ENCODE results near the gene PHETA2. TPM values are rescaled to one million over a fixed set of nuclear protein-coding genes. Genes with fewer than 3 reads are reported as not detected.
"Not testable (repeated sequence)": the region's sequence is repeated elsewhere in the genome, so short reads cannot be mapped to it uniquely, and the experiment has no call there.

PHETA2 gene
- total RNA-seq, 1 experiment from 2014 or later = not detected

- no TSS peak for BruUV-seq (replicated peaks)
- ChIA-PET POLR2A (interaction anchor here (0.6 to 4.3 kb wide), 17 partner anchors 9 to 546 kb away, joined by 3 to 142 read pairs (median 4); partner anchors contain the start of genes NAGA, SMDT1 and SREBF2), CTCF (interaction anchor here (0.6 to 2.6 kb wide), 37 partner anchors 10 to 829 kb away, joined by 3 to 15 read pairs (median 4); no protein-coding TSS in a partner anchor)
- no peaks in the 10 kb centered on the region for H3K27me3 Mint-ChIP-seq (ENCODE audit: insufficient read depth, unreplicated experiment)
- peak overlapping the region; percentile 96 for H3K4me3 Mint-ChIP-seq (ENCODE audit: unreplicated experiment)
- H3K27ac Mint-ChIP-seq (ENCODE audit: low read depth, unreplicated experiment) = peak overlapping the region; percentile 99
- TF ChIP-seq CTCF (IDR thresholded peaks at IDR 0.05; ENCODE audit: unreplicated experiment) = no peak
- peaks cover 10% of the 10 kb centered on the region for H3K4me1 Mint-ChIP-seq (ENCODE audit: insufficient read depth, unreplicated experiment)
- no peaks in the 10 kb centered on the region for H3K9me3 Mint-ChIP-seq (ENCODE audit: unreplicated experiment)
- DNase-seq (ENCODE audit: unreplicated experiment) = no peak
- H3K36me3 Mint-ChIP-seq (ENCODE audit: insufficient read depth, unreplicated experiment) = peaks cover 36% of the 10 kb centered on the region
- intact Hi-C loops (cut with micrococcal nuclease) = loop anchor here (1.0 to 5.0 kb wide), 4 partner anchors 125 to 382 kb away; no protein-coding TSS in a partner anchor
Observed at GRCh38 chr22:42091455-42091782, 17.4 kb downstream of the PHETA2 start.

- Mint-ChIP-seq H3K27ac (ENCODE audit: low read depth, unreplicated experiment) (no peak overlapping the region), H3K4me1 (ENCODE audit: insufficient read depth, unreplicated experiment) (no peaks in the 10 kb centered on the region), H3K36me3 (ENCODE audit: insufficient read depth, unreplicated experiment) (no peaks in the 10 kb centered on the region), H3K27me3 (ENCODE audit: insufficient read depth, unreplicated experiment) (no peaks in the 10 kb centered on the region), H3K9me3 (ENCODE audit: unreplicated experiment) (peaks cover 8% of the 10 kb centered on the region), H3K4me3 (ENCODE audit: unreplicated experiment) (no peak overlapping the region)
- no TSS peak for BruUV-seq (replicated peaks)
- TF ChIP-seq CTCF (IDR thresholded peaks at IDR 0.05; ENCODE audit: unreplicated experiment) = no peak
- POLR2A ChIA-PET = interaction anchor here (0.7 to 1.8 kb wide), 2 partner anchors 10 to 507 kb away, joined by 3 to 4 read pairs; no protein-coding TSS in a partner anchor
- DNase-seq (ENCODE audit: unreplicated experiment) = no peak
- CTCF ChIA-PET = interaction anchor here (0.7 to 1.2 kb wide), 2 partner anchors 10 to 17 kb away, joined by 3 to 4 read pairs; no protein-coding TSS in a partner anchor
- intact Hi-C loops (cut with micrococcal nuclease) = no loop called here
Observed at GRCh38 chr22:42101199-42101598, 27.2 kb downstream of the PHETA2 start.

- intact Hi-C loops (cut with micrococcal nuclease); H3K36me3 Mint-ChIP-seq (ENCODE audit: insufficient read depth, unreplicated experiment); H3K4me3 Mint-ChIP-seq (ENCODE audit: unreplicated experiment); H3K9me3 Mint-ChIP-seq (ENCODE audit: unreplicated experiment); H3K4me1 Mint-ChIP-seq (ENCODE audit: insufficient read depth, unreplicated experiment); DNase-seq (ENCODE audit: unreplicated experiment); H3K27ac Mint-ChIP-seq (ENCODE audit: low read depth, unreplicated experiment); H3K27me3 Mint-ChIP-seq (ENCODE audit: insufficient read depth, unreplicated experiment); BruUV-seq (replicated peaks): not testable (repeated sequence)
- ChIA-PET POLR2A (interaction anchor here (0.9 to 1.1 kb wide), 2 partner anchors 13 to 14 kb away, joined by 3 read pairs; partner anchors contain the start of gene NDUFA6), CTCF (interaction anchor here (0.6 to 1.1 kb wide), 3 partner anchors 13 to 265 kb away, joined by 3 to 4 read pairs (median 3); no protein-coding TSS in a partner anchor)
Observed at GRCh38 chr22:42104332-42104860, 30.3 kb downstream of the PHETA2 start.

GRCh38 chr22:42108848-42109247 lies 34.8 kb downstream of the PHETA2 start:
- ChIA-PET POLR2A (interaction anchor here (0.6 kb wide), 1 partner anchor 10 kb away, joined by 3 read pairs; no protein-coding TSS in a partner anchor), CTCF (interaction anchor here (3.5 kb wide), 1 partner anchor 18 kb away, joined by 15 read pairs; the partner anchor contains the start of gene NDUFA6)
- intact Hi-C loops (cut with micrococcal nuclease) = no loop called here
- no peak for DNase-seq (ENCODE audit: unreplicated experiment)
- Mint-ChIP-seq H3K27me3 (ENCODE audit: insufficient read depth, unreplicated experiment) (no peaks in the 10 kb centered on the region), H3K9me3 (ENCODE audit: unreplicated experiment) (peaks cover 8% of the 10 kb centered on the region), H3K4me3 (ENCODE audit: unreplicated experiment) (no peak overlapping the region), H3K36me3 (ENCODE audit: insufficient read depth, unreplicated experiment) (no peaks in the 10 kb centered on the region), H3K27ac (ENCODE audit: low read depth, unreplicated experiment) (no peak overlapping the region), H3K4me1 (ENCODE audit: insufficient read depth, unreplicated experiment) (no peaks in the 10 kb centered on the region)
- BruUV-seq (replicated peaks) = no TSS peak
- TF ChIP-seq CTCF (IDR thresholded peaks at IDR 0.05; ENCODE audit: unreplicated experiment) = no peak

Measured in MCF 10A (cell line).